HepG2 (cell line): ENCODE data around the gene VEZF1. TPM values are rescaled to one million over a fixed set of nuclear protein-coding genes. Genes with fewer than 3 reads are reported as not detected.

Experiments
- ATAC-seq: fragments of 200-7000 bp; cut with Tn5 transposase; 3 replicates; pipeline ENCODE4 v1.9.1; 2020; ENCODE audit warnings: mild to moderate bottlenecking, moderate library complexity
- BruUV-seq: library from RNA; stranded (reverse); fragments of 400-500 nt; replicated peaks from 2 replicates; lab custom pipeline; 2021; lab: Mats Ljungman, UMichigan
- CTCF ChIA-PET: fragments of 300-600 bp; formaldehyde crosslinking; extraction: SDS; loops from one replicate; lab custom pipeline; 2021; ENCODE audit warnings: low total read pairs, inconsistent platforms, low intra/inter-chr PET ratio; lab: Yijun Ruan, JAX
- POLR2A ChIA-PET: fragments of 350-600 bp; sonication (Branson Sonifier 250); formaldehyde crosslinking; loops from one replicate; lab custom pipeline; 2020; ENCODE audit warnings: antibody characterized with exemption, inconsistent platforms; lab: Yijun Ruan, JAX
- DNase-seq: peaks from one replicate; pipeline ENCODE4 v3.0.0-alpha.2; 2015; ENCODE audit warnings: low spot score
- FAIRE-seq: peaks from 3 replicates; lab custom pipeline; 2011; peaks lifted over from hg19 to GRCh38; lab: Jason Lieb, UNC
- H2AFZ ChIP-seq: one replicate; pipeline ENCODE4 v1.6.1; 2011; ENCODE audit warnings: low read length, inconsistent platforms
- H3K27ac ChIP-seq: fragments of 300-600 bp; 3 replicates; pipeline ENCODE4 v1.8.0; 2011; ENCODE audit warnings: mixed run types, mild to moderate bottlenecking, mixed read lengths, low read length, inconsistent platforms; ENCODE audit not compliant: insufficient read depth; ENCODE audit errors: extremely low read length
- H3K27me3 ChIP-seq, 2 experiments: fragments of 200-600 bp in 1 of 2; 2 replicates in 1 of 2; 3 replicates in 1 of 2; pipeline versions ENCODE4 v1.6.0 to v1.8.0; 2011; ENCODE audit warnings: low read length in 2 of 2, mild to moderate bottlenecking in 2 of 2, moderate library complexity in 2 of 2, inconsistent platforms in 1 of 2; ENCODE audit not compliant: insufficient read depth in 2 of 2, control insufficient read depth in 1 of 2
- H3K36me3 ChIP-seq, 2 experiments: fragments of 200-600 bp in 1 of 2; replicated peaks in 1 of 2; 2 replicates in 1 of 2; 3 replicates in 1 of 2; pipeline versions ENCODE4 v1.5.1 to v1.8.0; 2011; ENCODE audit warnings: low read length in 2 of 2, inconsistent platforms in 1 of 2; ENCODE audit not compliant: insufficient read depth in 2 of 2, control insufficient read depth in 1 of 2
- H3K4me1 ChIP-seq: 2 replicates; pipeline ENCODE4 v1.5.1; 2012; ENCODE audit warnings: low read length, inconsistent platforms; ENCODE audit not compliant: insufficient read depth
- H3K4me2 ChIP-seq: 2 replicates; pipeline ENCODE4 v1.6.0; 2011; ENCODE audit warnings: low read depth, low read length, inconsistent platforms
- H3K4me3 ChIP-seq, 3 experiments: fragments of 200-600 bp in 1 of 3; sonication (generic), shearing (Covaris generic) in 1 of 3; replicated peaks in 1 of 3; 2 replicates each; pipeline ENCODE4 v1.5.1; 2011 to 2016; ENCODE audit warnings: low read length in 3 of 3, inconsistent platforms in 2 of 3, low read depth in 2 of 3, mild to moderate bottlenecking in 2 of 3, control low read depth in 1 of 3, mixed read lengths in 1 of 3; ENCODE audit not compliant: insufficient read depth in 1 of 3
- H3K79me2 ChIP-seq: one replicate; pipeline ENCODE4 v1.6.1; 2011; ENCODE audit warnings: low read length, inconsistent platforms; ENCODE audit not compliant: insufficient read depth
- H3K9ac ChIP-seq: 2 replicates; pipeline ENCODE4 v1.6.0; 2011; ENCODE audit warnings: mild to moderate bottlenecking, low read depth, low read length, inconsistent platforms; ENCODE audit not compliant: insufficient read depth
- H3K9me3 ChIP-seq: 2 replicates; pipeline ENCODE4 v1.5.1; 2012; ENCODE audit warnings: mild to moderate bottlenecking, low read length
- H4K20me1 ChIP-seq: 2 replicates; pipeline ENCODE4 v1.6.0; 2011; ENCODE audit warnings: inconsistent platforms, mild to moderate bottlenecking, low read length, moderate library complexity; ENCODE audit not compliant: insufficient read depth
- ARID5B ChIP-seq: IDR thresholded peaks from 2 replicates; pipeline ENCODE4 v1.4.0; 2020; ENCODE audit warnings: mild to moderate bottlenecking, missing genetic modification reagents
- ATF1 ChIP-seq: IDR thresholded peaks from 2 replicates; pipeline ENCODE4 v1.6.1; 2016; ENCODE audit warnings: mild to moderate bottlenecking, control low read depth
- EP300 ChIP-seq, 3 experiments: sonication (generic) in 1 of 3; formaldehyde crosslinking in 1 of 3; IDR thresholded peaks; 2 replicates each; pipeline versions ENCODE4 v1.5.1 to v1.6.1; 2011 to 2020; ENCODE audit warnings: low read depth in 2 of 3, low read length in 2 of 3, borderline replicate concordance in 1 of 3, improper control_type of control experiment in 1 of 3, mild to moderate bottlenecking in 1 of 3, missing genetic modification reagents in 1 of 3, moderate library complexity in 1 of 3
- NR2C2 ChIP-seq: sonication (generic); formaldehyde crosslinking; IDR thresholded peaks from 2 replicates; pipeline ENCODE4 v1.4.0; 2020; ENCODE audit warnings: missing genetic modification reagents, mild to moderate bottlenecking, moderate library complexity, borderline replicate concordance
- PAXIP1 ChIP-seq: sonication (generic); formaldehyde crosslinking; conservative IDR thresholded peaks from 2 replicates; pipeline ENCODE4 v1.4.0; 2020; ENCODE audit warnings: mild to moderate bottlenecking, missing genetic modification reagents, moderate library complexity
- SATB2 ChIP-seq: sonication (generic); formaldehyde crosslinking; IDR thresholded peaks from 2 replicates; pipeline ENCODE4 v1.5.0; 2020; ENCODE audit warnings: missing genetic modification reagents
- SMAD9 ChIP-seq: sonication (generic); formaldehyde crosslinking; IDR thresholded peaks from 2 replicates; pipeline ENCODE4 v1.5.1; 2020; ENCODE audit warnings: mild to moderate bottlenecking, missing genetic modification reagents
- SOX5 ChIP-seq: IDR thresholded peaks from 2 replicates; pipeline ENCODE4 v1.6.1; 2016; ENCODE audit warnings: borderline replicate concordance
- TARDBP ChIP-seq: sonication (generic); formaldehyde crosslinking; IDR thresholded peaks from 2 replicates; pipeline ENCODE4 v1.8.0; 2022; ENCODE audit warnings: mild to moderate bottlenecking, missing genetic modification reagents
- XBP1 ChIP-seq: sonication (generic); formaldehyde crosslinking; IDR thresholded peaks from 2 replicates; pipeline ENCODE4 v1.5.0; 2020; ENCODE audit warnings: missing genetic modification reagents
- YY1 ChIP-seq: IDR thresholded peaks from 2 replicates; pipeline ENCODE4 v1.6.1; 2011; ENCODE audit warnings: low read length, low read depth, moderate library complexity, mild to moderate bottlenecking; ENCODE audit not compliant: insufficient read depth, insufficient replicate concordance
- ZBTB49 ChIP-seq: sonication (generic); formaldehyde crosslinking; IDR thresholded peaks from 2 replicates; pipeline ENCODE4 v1.4.0; 2020; ENCODE audit warnings: missing genetic modification reagents, borderline replicate concordance
- ZNF792 ChIP-seq: IDR thresholded peaks from 2 replicates; pipeline ENCODE4 v1.6.1; 2016
- WGBS: methylation state at CpG from one replicate; pipeline ENCODE4 v1.1.6; 2017; ENCODE audit warnings: low lambda C conversion rate; 5-methylcytosine and 5-hydroxymethylcytosine counted together
- in situ Hi-C: cut with HindIII; loops from 2 replicates; pipeline ENCODE4 v1.10.0; 2017; ENCODE audit warnings: low pct_unique_long_range_greater_than_20kb; ENCODE audit not compliant: extremely low pct_ligation_motif_present
- intact Hi-C: fragments of 100-400 bp; cut with micrococcal nuclease; formaldehyde crosslinking; loops from one replicate; pipeline ENCODE4 v1.10.0; 2022; ENCODE audit not compliant: unreplicated experiment
- polyA plus RNA-seq, 8 experiments: library from polyadenylated mRNA; depleted of rRNA in 3 of 8; stranded (reverse) in 7 of 8; unstranded in 1 of 8; fragments of >200 nt; fragmentation: Illumina TruSeq in 4 of 8; extraction: Trizol in 4 of 8; gene quantifications; 2 replicates each; pipeline versions ENCODE4 v1.2.1 to v1.2.3, GENCODE V29; 2011 to 2016; ENCODE audit warnings: low read depth in 4 of 8, missing spikeins in 1 of 8, mixed read lengths in 1 of 8; ENCODE audit not compliant: insufficient read depth in 1 of 8
- total RNA-seq, 5 experiments: library from RNA; depleted of rRNA; stranded (reverse); fragments of >200 nt; fragmentation: Illumina TruSeq; extraction: Trizol; gene quantifications; 2 replicates each; pipeline ENCODE4 v1.2.3, GENCODE V29; 2016; ENCODE audit warnings: low read depth in 1 of 5

Gene VEZF1
- total and polyA plus RNA-seq, 2 of the 13 experiments (the other 11 are each of a cell fraction or from before 2014, with no cell fraction given), result 45.9 to 49.7 TPM

DNA sequence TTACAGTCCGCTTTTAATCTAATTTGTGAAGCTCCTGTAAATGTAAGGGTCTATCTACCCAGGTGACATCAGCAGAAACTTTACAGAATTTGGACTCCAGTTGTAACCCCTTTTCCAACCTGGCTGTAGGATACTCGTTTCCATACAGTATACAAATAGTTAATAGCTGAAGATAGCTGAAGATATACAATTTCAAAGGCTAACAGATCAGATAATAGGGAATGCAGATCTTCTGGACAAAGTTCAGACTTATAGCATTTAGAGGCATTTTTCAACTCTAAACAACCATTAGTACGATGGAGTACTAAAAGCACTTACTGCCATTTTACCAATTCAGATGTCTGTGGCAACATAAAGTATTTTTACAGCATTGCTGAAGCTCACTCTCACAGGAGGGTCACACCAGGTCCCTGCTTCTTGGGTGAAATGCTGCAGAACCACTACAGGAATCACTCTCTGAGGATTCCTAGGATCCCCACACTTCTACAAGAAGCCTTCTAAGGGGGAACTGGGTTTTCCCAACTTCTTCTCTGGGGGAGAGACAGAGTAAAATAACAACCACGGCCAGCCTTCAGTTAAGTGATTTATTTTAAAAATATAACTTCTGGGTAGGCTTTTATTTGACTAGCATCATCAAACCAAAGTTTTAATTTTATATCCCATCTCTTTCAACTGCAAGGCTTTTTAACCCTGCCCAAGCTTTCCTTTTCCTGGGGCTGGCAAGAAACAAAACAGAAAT is 2.9 kb downstream of the VEZF1 start:
- Histone ChIP-seq H3K9me3 (no peaks in the 10 kb centered on the region), H4K20me1 (peaks cover 32% of the 10 kb centered on the region), H3K4me2 (peak overlapping the region; percentile 89), H3K27me3 (no peaks in the 10 kb centered on the region; a peak in 1 of 5 replicates), H2AFZ (no peak overlapping the region), H3K4me1 (peaks cover 74% of the 10 kb centered on the region), H3K27ac (peak overlapping the region; percentile 80), H3K79me2 (peaks cover 68% of the 10 kb centered on the region), H3K36me3 (peaks cover 13 to 33% of the 10 kb centered on the region in 2 experiments), H3K4me3 (peak overlapping the region; percentile 45 to 95 (median 71); a peak in 5 of 6 replicates), H3K9ac (peak overlapping the region; percentile 94)
- in situ Hi-C loops (no loop called here), intact Hi-C loops (no loop called here)
- no peak for DNase-seq
- POLR2A ChIA-PET, result interaction anchor here (1.0 to 3.6 kb wide), 10 partner anchors 9 to 135 kb away, joined by 3 to 23 read pairs (median 10); partner anchors contain the start of genes CUEDC1, MRPS23 and SRSF1
- no peak for ATAC-seq
- CTCF ChIA-PET, result interaction anchor here (1.6 kb wide), 1 partner anchor 92 kb away, joined by 4 read pairs; no protein-coding TSS in a partner anchor
- BruUV-seq, result no TSS peak
- no peak for FAIRE-seq
- 28% methylated on average over 4 of the region's 4 CpGs for WGBS
- TF ChIP-seq ZNF792 (CRISPR knock-in tag) (no peak), EP300 (IDR thresholded peaks at IDR 0.05; ENCODE audit: low read depth in 2 of 2, low read length in 2 of 2) (peak in 1 of 2 experiments; percentile 27; a peak in 1 of 4 replicates), EP300 (CRISPR knock-in tag; IDR thresholded peaks at IDR 0.05; ENCODE audit: borderline replicate concordance) (no peak), ARID5B (CRISPR knock-in tag) (peak; percentile 16; the same call in 1 of the 2 replicates), PAXIP1 (CRISPR knock-in tag) (peak; percentile 72), SMAD9 (CRISPR knock-in tag) (no peak), NR2C2 (CRISPR knock-in tag) (no peak), YY1 (no peak), TARDBP (CRISPR knock-in tag) (0 out of 2 replicates have a peak, but pooled peaks have one; percentile 45), ZBTB49 (CRISPR knock-in tag) (no peak), SATB2 (CRISPR knock-in tag) (no peak), XBP1 (CRISPR knock-in tag) (no peak), SOX5 (peak; percentile 15; the same call in 1 of the 2 replicates), ATF1 (CRISPR knock-in tag) (0 out of 2 replicates have a peak, but pooled peaks have one; percentile 30)
